Measurements from ENCODE around the gene EDAR. TPM values are rescaled to one million over a fixed set of nuclear protein-coding genes. Genes with fewer than 3 reads are reported as not detected.

Gene EDAR
- total RNA-seq, 1 donor from 2014 or later, result 2.5 TPM

GRCh38 chr2:109001201-109001600 lies 12.2 kb upstream of the EDAR start:
- DNase-seq, result no peak

GRCh38 chr2:109000738-109001137 lies 11.7 kb upstream of the EDAR start:
- no peak for DNase-seq

GRCh38 chr2:108998911-108999310 lies 9.9 kb upstream of the EDAR start:
- no peak for DNase-seq

- DNase-seq, result no peak
Observed at GRCh38 chr2:108994178-108994577, 5.2 kb upstream of the EDAR start.

- DNase-seq, result no peak
Observed at GRCh38 chr2:108993095-108993937, 4.3 kb upstream of the EDAR start.

- no peak for DNase-seq
Observed at GRCh38 chr2:108988076-108988795, 784 bp downstream of the EDAR start.

- no peak for DNase-seq
Observed at GRCh38 chr2:108986916-108987510, 2.0 kb downstream of the EDAR start.

- no peak for DNase-seq
Observed at GRCh38 chr2:108983610-108984009, 5.4 kb downstream of the EDAR start.

- DNase-seq, result no peak
Observed at GRCh38 chr2:108983061-108983460, 6.0 kb downstream of the EDAR start.

- DNase-seq, result no peak
Observed at GRCh38 chr2:108982259-108982679, 6.8 kb downstream of the EDAR start.

GRCh38 chr2:108981846-108982245 lies 7.2 kb downstream of the EDAR start:
- DNase-seq, result no peak

- DNase-seq, result no peak
Observed at GRCh38 chr2:108980076-108980475, 8.9 kb downstream of the EDAR start.

GRCh38 chr2:108979461-108979860 lies 9.6 kb downstream of the EDAR start:
- DNase-seq, result no peak

GRCh38 chr2:108978709-108979111 lies 10.3 kb downstream of the EDAR start:
- DNase-seq, result peak; percentile 2

- DNase-seq, result no peak
Observed at GRCh38 chr2:108975613-108976435, 13.2 kb downstream of the EDAR start.

GRCh38 chr2:108974674-108975073 lies 14.3 kb downstream of the EDAR start:
- no peak for DNase-seq

- no peak for DNase-seq
Observed at GRCh38 chr2:108972663-108973062, 16.4 kb downstream of the EDAR start.

GRCh38 chr2:108971661-108972566 lies 17.1 kb downstream of the EDAR start:
- DNase-seq, result no peak

GRCh38 chr2:108970369-108970768 lies 18.7 kb downstream of the EDAR start:
- DNase-seq, result no peak

GRCh38 chr2:108969856-108970255 lies 19.2 kb downstream of the EDAR start:
- DNase-seq, result no peak

- no peak for DNase-seq
Observed at GRCh38 chr2:108968619-108969018, 20.4 kb downstream of the EDAR start.
